HG03565 (cell line): ENCODE results near the gene TRUB2.

ENCODE experiments used
- ATAC-seq: cut with Tn5 transposase; IDR thresholded peaks from one replicate; pipeline ENCODE4 v1.9.1; 2021; ENCODE audit warnings: mild to moderate bottlenecking, moderate library complexity; ENCODE audit not compliant: unreplicated experiment

Gene TRUB2, protein sequence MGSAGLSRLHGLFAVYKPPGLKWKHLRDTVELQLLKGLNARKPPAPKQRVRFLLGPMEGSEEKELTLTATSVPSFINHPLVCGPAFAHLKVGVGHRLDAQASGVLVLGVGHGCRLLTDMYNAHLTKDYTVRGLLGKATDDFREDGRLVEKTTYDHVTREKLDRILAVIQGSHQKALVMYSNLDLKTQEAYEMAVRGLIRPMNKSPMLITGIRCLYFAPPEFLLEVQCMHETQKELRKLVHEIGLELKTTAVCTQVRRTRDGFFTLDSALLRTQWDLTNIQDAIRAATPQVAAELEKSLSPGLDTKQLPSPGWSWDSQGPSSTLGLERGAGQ

DNA sequence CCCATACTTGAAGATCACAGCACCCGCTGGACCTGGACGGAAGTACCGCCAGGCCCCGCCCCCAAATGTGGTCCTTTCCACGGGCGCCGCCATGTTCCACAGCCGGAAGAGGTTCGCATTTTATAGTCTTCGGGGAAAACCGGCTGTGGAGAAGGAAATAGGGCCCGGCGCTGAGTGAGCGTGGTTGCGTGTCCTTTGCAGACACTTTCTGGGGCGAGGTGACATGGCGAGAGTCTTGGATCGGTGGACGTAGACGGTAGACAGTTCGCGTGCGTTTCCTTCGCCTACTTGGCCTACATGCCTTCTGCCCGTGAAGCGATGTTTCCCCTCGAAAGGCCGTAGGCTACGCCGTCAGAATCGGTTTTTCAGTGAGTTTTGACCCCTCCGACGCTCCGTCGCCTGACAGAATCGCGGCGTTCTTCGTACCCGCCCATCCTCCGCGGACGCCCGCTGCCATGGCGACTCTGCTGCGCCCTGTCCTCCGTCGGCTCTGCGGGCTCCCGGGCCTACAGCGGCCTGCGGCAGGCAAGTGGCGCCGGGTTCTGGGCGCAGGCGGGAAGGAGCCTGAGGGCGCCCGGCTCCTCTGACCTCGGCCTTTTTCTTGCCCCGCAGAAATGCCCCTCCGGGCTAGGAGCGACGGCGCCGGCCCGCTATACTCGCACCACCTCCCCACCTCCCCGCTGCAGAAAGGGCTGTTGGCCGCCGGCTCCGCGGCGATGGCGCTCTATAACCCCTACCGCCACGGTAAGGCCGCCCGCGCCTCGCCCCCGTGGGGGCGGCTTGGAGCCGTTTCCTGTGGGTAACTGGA, at the start of gene TRUB2, which contains the start of gene COQ4:
Gene TRUB2, minus strand, starts transcription at position 44 of the 808 bp plus-strand sequence. Its CDS starts 39 bp downstream, at position 5.
Gene COQ4, plus strand, starts transcription at position 436 of the 808 bp plus-strand sequence. Its CDS starts 20 bp downstream, at position 456.
- peak; percentile 63 for ATAC-seq

DNA sequence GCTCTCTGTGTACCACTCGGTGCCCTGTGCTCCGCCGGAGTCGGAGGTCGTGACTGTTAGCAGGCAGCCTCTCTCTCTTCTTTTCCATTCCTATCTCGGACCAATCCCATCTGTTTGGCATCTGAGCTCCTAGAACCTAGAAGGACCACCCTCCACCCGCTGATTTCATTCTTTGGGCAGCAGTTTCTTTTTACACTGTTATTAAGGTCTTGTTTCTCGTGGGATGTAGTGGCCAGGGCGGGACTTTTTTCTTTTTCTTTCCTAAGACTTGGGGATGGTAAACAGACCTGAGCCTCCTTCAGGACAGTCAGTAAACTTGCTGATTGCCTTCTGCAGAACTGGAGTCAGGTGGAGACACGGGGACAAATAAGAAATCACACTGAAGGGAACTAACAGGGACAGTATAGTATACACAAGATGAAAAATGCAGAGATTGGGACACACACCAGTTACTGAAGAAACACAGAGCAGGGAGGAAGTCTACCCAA, 49.4 kb upstream of the TRUB2 start:
- ATAC-seq = no peak

DNA sequence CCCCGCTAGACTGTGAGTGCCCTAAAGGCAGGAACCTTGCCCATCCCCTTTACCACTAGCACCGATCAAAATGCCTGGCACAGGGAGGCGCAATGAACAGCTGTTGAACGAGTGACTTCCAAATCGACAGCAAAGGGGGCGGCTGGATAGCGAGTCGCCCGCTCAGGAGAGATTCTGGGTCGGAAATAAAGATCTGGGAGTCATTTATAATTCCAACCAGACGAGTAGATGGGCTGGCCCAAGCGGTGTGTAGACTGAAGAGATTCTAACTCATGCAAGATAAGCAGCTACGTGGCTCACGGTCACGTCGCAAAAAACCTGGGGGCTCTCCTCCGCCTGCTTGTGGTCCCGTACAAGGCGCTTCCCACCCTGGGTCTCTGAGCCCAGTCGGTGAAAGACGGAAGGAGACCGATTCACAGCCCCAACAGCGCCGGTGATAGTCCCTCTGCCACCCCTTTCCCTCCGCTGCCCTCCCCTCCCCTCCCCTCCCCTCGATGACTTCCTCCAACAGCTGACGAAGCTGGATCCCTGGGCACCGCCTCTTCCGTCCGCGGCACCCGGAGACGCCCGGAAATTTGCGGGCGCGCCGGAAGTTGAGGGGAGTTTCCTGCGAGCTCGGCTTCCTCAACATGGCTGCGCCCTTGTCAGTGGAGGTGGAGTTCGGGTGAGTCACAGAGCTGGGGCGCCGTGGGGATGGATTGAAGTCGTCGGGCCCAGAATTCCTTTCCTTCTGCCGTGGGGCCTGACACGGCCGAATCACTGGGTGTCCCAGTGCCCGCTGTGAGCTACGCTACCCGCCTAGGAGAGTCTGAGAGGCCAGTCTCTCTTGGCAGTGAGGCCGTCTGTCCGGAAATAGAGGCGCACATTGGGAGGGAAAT, 48.7 kb upstream of the TRUB2 start, which contains the start of gene URM1:
Gene URM1, plus strand, starts transcription at position 623 of the 878 bp plus-strand sequence. Its CDS starts 7 bp downstream, at position 630.
- ATAC-seq = peak; percentile 93

DNA sequence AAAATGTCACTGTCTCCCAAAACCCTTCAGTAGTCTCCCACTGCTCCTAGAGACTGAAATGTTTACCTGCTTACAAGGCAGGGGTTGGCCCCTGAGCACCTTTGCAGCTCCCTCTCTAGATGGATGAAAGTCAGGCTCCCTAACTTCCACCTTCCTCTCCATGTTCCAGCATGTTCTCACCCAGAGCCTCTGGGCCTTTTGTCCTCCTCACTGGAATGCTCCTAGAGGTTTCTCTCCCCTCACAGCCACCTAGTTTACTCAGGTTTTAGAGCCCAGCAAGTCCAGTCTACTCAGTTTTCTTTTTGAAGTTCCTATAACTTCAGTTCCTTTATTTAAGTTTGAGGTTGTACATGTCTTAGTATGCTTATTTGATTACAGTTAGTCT, 48.1 kb upstream of the TRUB2 start:
- ATAC-seq = no peak

DNA sequence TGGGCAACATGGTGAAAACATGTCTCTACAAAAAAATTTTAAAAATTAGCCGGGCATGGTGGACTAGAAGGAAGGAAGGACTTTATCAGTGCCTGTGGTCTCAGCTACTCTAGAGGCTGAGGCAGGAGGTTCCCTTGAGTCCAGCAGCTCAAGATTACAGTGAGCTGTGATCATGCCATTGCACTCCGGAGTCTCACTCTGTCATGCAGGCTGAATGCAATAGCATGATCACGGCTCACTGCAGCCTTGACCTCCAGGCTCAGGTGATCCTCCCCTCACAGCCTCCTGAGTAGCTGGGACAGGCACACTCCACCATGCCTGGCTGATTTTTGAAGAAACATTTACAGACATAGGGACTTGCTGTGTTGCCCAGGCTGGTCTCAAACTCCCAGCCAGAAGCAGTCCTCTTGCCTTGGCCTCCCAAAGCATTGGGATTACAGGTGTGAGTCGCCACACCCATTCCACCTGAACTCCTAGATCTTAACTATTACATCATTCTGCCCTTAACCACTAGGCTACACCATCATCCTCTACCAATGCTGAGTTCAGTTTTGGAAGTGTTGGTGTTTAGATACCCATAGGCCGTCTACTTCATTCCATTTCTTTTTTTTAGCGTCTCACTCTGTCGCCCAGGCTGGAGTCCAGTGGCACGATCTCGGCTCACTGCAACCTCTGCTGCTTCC, 46.9 kb upstream of the TRUB2 start:
- ATAC-seq = no peak

DNA sequence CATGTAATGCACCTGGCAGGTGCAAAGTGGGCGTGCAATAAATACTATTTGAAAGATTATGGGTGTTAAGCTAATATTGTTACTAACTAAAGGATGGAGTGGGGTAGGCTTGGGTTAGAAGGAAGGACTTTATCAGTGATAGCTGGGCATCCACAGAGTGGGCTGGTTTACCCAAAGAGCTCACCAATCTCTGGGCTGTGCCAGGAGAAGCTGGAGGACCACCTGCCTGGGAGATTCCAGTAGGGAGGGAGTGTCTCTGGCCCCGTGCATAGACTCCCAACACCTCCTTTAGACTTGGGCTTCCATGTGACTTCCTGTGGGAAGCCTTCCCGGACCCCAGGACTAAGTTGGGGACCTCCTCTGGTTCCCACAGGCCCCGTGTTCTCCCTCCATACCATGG, 43.3 kb upstream of the TRUB2 start:
- no peak for ATAC-seq

DNA sequence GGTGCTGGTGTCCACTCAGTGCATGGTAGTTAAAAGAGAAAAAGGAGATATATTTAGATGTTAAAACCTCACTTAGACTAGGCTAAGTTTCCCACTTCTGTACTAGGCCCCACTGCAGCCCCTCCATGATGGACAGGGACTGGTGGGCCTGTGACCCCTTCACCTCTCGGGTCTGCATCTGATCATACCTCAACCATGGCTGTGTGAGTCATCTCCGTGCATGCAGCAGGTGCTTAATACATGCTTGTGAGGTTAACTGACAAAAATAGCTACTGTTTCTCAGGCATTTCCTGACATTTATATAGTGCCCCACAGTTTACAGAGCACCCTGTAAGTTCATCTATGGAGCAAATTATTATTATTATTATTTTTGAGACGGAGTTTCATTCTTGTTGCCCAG, 40.5 kb upstream of the TRUB2 start:
- ATAC-seq = no peak

DNA sequence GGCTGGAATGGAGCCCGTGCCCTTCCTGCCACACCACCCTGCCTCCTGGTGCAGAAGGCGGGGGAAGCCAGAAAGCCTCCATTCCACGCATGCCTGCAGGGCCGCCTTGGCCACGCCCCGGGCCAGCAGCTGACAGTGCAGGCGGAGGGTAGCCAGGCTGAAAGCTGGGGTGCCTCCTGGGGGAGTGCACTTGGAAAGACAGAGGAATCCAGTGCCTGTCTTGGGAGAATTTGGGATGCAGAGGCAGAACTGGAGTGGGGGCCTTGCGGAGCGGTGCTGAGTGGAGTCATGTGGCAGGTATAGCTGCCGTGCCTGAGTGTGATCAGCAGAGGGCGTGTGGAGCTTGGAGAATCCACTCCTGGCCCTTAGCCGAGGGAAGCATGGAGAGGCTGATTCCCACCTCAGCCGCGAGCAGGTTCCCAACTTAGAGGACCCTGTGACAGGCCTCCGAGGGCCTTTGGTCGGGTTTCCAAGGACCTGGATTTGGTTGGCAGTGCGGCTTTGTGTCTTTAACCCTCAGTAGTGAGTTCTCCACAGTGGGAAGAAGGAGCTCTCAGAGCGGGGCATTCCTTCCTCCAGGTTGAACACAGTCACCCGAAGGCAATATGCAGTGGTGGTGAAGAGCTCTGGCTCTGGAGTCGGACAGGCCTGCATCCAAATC, 39.9 kb upstream of the TRUB2 start:
- ATAC-seq = peak; percentile 54

DNA sequence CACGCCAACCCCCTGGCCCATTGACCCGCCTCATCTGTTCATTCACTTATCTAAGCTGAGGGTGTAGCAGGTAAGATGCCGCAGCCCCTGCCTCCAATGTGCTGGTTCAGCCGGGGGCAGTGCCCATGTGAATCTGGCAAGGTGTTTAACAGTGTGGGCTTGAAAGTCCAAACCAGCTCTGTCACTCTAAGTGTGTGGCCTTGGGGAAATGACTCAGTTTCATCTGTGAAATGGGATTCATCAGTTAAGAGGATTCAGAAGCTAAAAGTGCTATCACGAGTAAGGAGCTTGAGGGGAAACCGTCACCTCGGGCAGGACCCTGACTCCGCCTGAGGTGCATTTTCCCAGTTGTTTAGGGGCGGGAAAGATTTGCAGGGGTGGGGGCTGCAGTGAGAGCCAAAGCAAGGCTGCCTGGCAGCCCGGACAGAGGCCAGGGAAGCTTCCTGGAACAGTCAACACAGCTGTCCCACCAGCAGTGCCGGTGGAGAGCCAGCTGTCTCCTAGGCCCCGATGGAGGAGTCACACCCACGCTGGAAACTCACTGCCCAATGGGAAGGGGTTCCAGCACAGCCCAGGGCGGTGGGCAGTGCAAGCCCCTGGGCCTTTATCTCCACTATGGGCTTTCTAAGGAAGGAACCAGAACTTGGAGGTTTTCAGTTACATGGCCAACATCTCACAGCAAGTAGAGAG, 39.2 kb upstream of the TRUB2 start:
- no peak for ATAC-seq

DNA sequence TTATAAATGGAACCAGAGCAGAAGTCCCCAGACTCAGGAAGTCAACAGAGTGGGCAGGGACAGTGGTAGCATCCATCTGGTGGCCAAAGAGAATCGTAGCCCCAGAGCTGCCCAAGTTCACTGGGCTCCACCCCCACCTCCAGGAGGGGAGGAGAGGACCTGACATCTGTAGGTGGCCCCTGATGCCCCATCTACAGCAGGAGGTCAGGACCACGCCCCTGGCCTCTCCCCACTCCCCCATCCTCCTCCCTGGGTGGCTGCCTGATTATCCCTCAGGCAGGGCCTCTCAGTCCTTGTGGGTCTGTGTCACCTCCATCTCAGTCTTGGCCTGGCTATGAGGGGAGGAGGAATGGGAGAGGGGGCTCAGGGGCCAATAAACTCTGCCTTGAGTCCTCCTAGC, 38.6 kb upstream of the TRUB2 start:
- ATAC-seq = no peak

DNA sequence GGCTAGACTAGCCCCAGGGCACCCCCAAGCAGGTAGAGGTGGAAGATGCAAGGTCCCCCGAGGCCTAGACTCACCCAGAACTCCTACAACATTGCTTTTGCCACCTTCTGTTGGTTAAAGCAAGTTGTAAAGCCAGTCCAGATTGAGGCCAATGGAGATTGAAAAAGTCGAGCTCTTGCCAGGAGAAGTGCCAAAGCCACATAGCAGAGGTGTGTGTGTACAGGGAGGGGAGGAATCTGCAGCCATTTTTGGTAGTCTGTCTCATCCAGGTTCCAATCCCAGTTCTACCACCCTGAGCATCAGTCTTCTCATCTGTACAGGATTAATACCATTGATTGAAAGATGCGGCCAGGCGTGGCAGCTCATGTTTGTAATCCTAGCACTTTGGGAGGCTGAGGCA, 36.6 kb upstream of the TRUB2 start:
- no peak for ATAC-seq

DNA sequence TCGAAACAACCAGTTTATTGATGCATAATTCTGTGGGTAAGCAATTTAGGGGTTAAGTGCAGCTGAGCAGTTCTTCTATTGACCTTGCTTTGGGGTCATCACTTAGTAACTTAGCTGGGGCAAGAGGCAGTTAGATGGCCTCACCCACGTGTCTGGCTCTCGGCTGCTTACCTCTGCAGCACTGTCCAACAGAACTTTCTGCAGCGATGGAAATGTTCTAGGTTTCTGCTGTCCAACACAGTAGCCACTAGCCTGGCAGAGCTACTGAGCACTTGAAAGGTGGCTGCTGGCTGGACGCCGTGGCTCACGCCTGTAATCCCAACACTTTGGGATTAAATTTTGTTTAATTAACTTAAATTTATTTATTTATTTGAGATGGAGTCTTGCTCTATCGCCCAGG, 35.8 kb upstream of the TRUB2 start:
- ATAC-seq = no peak

DNA sequence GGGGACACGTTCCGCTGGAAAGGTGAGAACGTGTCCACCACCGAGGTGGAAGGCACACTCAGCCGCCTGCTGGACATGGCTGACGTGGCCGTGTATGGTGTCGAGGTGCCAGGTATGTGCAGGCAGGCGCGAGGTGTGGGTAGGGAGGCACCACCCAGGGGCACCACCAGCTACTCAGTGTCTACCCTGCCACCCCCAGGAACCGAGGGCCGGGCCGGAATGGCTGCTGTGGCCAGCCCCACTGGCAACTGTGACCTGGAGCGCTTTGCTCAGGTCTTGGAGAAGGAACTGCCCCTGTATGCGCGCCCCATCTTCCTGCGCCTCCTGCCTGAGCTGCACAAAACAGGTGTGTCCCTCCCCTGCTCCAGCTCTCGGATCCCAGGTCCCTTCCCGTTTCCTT, 33.2 kb upstream of the TRUB2 start:
- ATAC-seq = no peak

DNA sequence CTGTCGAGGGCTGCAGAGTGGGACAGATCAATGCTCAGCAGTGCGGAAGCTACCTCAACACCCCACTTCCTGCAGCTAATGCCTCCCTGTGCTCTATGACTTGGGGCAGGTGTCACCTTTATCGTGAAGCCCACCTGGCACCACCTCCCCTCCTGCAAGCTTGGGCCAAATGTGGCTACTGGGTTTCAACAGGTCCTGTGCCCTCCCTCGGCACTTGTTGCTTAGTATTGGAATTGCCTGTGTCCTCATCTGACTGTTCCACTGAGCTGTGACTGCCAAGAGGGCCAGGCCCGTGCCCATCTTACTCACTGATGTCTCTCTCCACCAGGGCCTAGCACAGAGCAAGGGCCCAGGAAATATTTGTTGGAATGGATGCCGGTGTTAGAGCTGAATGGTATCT, 27.5 kb upstream of the TRUB2 start:
- ATAC-seq = no peak

DNA sequence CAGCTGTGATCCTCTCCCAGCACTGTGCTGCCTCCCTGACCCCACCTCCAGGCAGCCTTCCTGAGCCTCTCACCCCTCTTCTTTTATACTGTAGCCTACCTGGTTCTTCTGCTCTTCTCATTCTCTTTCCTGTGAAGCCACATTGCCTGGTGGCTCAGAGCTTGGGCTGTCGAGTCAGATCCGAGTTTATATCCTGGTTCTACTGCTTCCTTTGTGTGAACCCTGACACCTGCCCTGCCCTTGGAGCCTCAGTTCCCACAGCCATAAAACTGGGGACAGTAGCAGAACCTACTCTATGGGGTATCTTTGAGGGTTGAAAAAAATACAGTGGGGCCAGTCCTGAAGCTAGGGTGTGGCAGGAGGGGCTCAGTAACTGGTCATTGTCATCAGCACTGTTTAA, 26.9 kb upstream of the TRUB2 start:
- ATAC-seq = no peak

DNA sequence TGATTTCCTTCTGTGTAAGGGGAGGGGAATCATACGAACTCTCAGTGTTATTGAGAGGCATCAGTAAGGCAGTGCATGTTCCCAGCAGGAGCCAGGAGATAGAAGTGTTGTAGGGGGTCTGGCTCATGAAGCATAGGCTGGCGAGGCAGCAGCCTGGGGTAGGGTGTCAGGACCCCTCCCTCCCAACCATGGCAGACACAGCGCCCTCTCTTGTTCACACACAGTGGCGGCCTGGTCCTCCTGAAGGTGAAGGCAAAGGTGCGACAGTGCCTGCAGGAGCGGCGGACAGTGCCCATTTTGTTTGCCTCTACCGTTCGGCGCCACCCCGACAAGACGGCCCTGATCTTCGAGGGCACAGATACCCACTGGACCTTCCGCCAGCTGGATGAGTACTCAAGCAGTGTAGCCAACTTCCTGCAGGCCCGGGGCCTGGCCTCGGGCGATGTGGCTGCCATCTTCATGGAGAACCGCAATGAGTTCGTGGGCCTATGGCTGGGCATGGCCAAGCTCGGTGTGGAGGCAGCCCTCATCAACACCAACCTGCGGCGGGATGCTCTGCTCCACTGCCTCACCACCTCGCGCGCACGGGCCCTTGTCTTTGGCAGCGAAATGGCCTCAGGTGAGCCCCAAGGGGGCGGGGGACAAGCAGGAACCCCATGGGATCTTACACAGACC, 22.8 kb upstream of the TRUB2 start:
- no peak for ATAC-seq

DNA sequence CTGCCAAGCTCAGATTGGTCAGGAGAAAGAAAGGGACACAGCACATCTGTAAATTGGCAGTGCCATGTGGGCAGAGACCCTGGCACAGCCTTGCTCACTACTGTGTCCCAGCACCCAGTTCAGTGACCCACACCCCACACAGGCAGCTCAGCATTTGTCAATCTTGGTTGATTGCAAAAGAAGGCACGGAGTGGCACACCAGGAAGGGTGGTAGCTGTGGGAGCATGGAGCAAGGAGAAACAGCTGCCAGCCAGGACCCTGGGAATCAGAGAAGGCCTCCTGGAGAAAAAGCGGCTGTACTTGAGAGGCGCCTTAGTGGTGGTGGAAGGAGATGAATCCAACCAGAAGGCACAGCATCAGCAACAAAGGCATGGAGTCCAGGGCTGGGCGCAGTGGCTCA, 21.6 kb upstream of the TRUB2 start:
- no peak for ATAC-seq

DNA sequence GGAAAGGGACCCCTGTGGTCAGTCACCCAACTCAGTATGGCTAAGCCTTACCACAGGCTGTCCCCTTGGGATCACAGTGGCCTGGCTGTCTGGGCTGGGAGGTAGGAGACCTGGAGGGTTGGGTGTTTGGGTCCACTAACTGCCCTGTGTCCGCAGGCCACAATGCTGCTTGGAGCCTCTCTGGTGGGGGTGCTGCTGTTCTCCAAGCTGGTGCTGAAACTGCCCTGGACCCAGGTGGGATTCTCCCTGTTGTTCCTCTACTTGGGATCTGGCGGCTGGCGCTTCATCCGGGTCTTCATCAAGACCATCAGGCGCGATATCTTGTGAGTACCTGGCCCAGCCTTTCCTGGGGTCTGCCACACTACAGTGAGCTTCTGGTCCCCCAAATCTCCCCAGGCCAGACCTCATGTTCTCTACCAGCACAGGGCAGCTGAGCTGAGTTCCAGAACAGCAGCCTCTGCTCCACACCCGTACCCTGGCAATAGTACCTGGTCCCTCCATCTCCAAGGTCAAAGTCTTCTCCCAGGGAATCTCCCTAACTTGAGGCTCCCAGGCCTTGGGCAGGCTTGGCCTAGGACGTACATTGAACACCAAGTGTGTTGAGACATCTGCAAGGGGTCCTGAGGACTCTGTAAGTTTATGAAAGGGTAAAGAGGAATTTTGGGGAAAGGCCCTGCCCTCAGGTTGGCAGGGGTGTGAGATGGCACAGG, 20.9 kb upstream of the TRUB2 start:
- no peak for ATAC-seq
